HG03045 (cell line): Measurements from ENCODE around the gene SNX4.

ENCODE experiments used
- ATAC-seq: cut with Tn5 transposase; IDR thresholded peaks from one replicate; pipeline ENCODE4 v1.9.1; 2021; ENCODE audit warnings: mild to moderate bottlenecking, moderate library complexity; ENCODE audit not compliant: unreplicated experiment

SNX4 gene

GRCh38 chr3:125462722-125463299 lies 57.2 kb downstream of the SNX4 start:
- ATAC-seq, result no peak

GRCh38 chr3:125461896-125462295 lies 58.1 kb downstream of the SNX4 start:
- no peak for ATAC-seq

- no peak for ATAC-seq
Measured at GRCh38 chr3:125460233-125460632, 59.8 kb downstream of the SNX4 start.

GRCh38 chr3:125443923-125444322 lies 76.1 kb downstream of the SNX4 start:
- no peak for ATAC-seq

GRCh38 chr3:125442506-125442905 lies 77.5 kb downstream of the SNX4 start:
- ATAC-seq, result no peak

GRCh38 chr3:125440970-125441369 lies 79.0 kb downstream of the SNX4 start:
- ATAC-seq, result no peak

GRCh38 chr3:125440559-125440955 lies 79.4 kb downstream of the SNX4 start:
- ATAC-seq, result no peak

- ATAC-seq, result no peak
Measured at GRCh38 chr3:125437631-125438435, 82.2 kb downstream of the SNX4 start.

GRCh38 chr3:125436921-125437320 lies 83.1 kb downstream of the SNX4 start:
- ATAC-seq, result no peak

GRCh38 chr3:125435231-125435630 lies 84.8 kb downstream of the SNX4 start:
- no peak for ATAC-seq

- ATAC-seq, result peak; percentile 48
Measured at GRCh38 chr3:125434582-125435011, 85.4 kb downstream of the SNX4 start.

GRCh38 chr3:125433611-125434041 lies 86.4 kb downstream of the SNX4 start:
- ATAC-seq, result no peak

- ATAC-seq, result no peak
Measured at GRCh38 chr3:125433091-125433534, 86.9 kb downstream of the SNX4 start.

- no peak for ATAC-seq
Measured at GRCh38 chr3:125431912-125432790, 87.9 kb downstream of the SNX4 start.

- no peak for ATAC-seq
Measured at GRCh38 chr3:125431391-125431790, 88.6 kb downstream of the SNX4 start.

- ATAC-seq, result no peak
Measured at GRCh38 chr3:125428216-125428830, 91.7 kb downstream of the SNX4 start.

GRCh38 chr3:125418306-125418705 lies 101.7 kb downstream of the SNX4 start:
- no peak for ATAC-seq

- ATAC-seq, result no peak
Measured at GRCh38 chr3:125416235-125416634, 103.8 kb downstream of the SNX4 start.

- ATAC-seq, result no peak
Measured at GRCh38 chr3:125414669-125415068, 105.3 kb downstream of the SNX4 start.

GRCh38 chr3:125410922-125411321 lies 109.1 kb downstream of the SNX4 start:
- no peak for ATAC-seq

GRCh38 chr3:125406070-125406469 lies 113.9 kb downstream of the SNX4 start:
- ATAC-seq, result no peak
